Erythroblast (primary cell): ENCODE measurements around the gene NNT.

Source experiments
- GATA1 ChIP-seq: IDR thresholded peaks from 2 replicates; pipeline ENCODE4 v1.6.1; 2011; ENCODE audit warnings: low read depth, mild to moderate bottlenecking, control low read depth, low read length, moderate library complexity
- POLR2A ChIP-seq: IDR thresholded peaks from 2 replicates; pipeline ENCODE4 v1.6.1; 2011; ENCODE audit warnings: mild to moderate bottlenecking, low read length

GRCh38 chr5:43637416-43637815, 34.4 kb downstream of the NNT start:
- TF ChIP-seq POLR2A = no peak
- no peak for TF ChIP-seq GATA1
